GDM1 (cell line): ENCODE measurements around the gene TMIGD3.

Experiments used
- DNase-seq: peaks from one replicate; lab custom pipeline; 2025; lab: John Stamatoyannopoulos, UW

Gene TMIGD3

GRCh38 chr1:111507411-111508201 is 4.2 kb upstream of the TMIGD3 start:
- peak; percentile 91 for DNase-seq

- no peak for DNase-seq
Observed at GRCh38 chr1:111506561-111506960, 3.1 kb upstream of the TMIGD3 start.

GRCh38 chr1:111505641-111506119 is 2.2 kb upstream of the TMIGD3 start:
- DNase-seq, result no peak

GRCh38 chr1:111504097-111504496 is 664 bp upstream of the TMIGD3 start:
- no peak for DNase-seq

GRCh38 chr1:111501645-111502044 is 1.8 kb downstream of the TMIGD3 start:
- DNase-seq, result no peak

- no peak for DNase-seq
Observed at GRCh38 chr1:111499026-111499785, 4.2 kb downstream of the TMIGD3 start.

- DNase-seq, result no peak
Observed at GRCh38 chr1:111497592-111497991, 5.8 kb downstream of the TMIGD3 start.

- no peak for DNase-seq
Observed at GRCh38 chr1:111496398-111496797, 7.0 kb downstream of the TMIGD3 start.

GRCh38 chr1:111491070-111491469 is 12.4 kb downstream of the TMIGD3 start:
- DNase-seq, result no peak

- DNase-seq, result no peak
Observed at GRCh38 chr1:111490220-111490619, 13.2 kb downstream of the TMIGD3 start.

GRCh38 chr1:111489604-111490003 is 13.8 kb downstream of the TMIGD3 start:
- DNase-seq, result no peak

- DNase-seq, result no peak
Observed at GRCh38 chr1:111488669-111489068, 14.8 kb downstream of the TMIGD3 start.

GRCh38 chr1:111487133-111487532 is 16.3 kb downstream of the TMIGD3 start:
- no peak for DNase-seq

- DNase-seq, result no peak
Observed at GRCh38 chr1:111486431-111486830, 17.0 kb downstream of the TMIGD3 start.

GRCh38 chr1:111484391-111485026 is 18.9 kb downstream of the TMIGD3 start:
- no peak for DNase-seq

- no peak for DNase-seq
Observed at GRCh38 chr1:111483876-111484275, 19.6 kb downstream of the TMIGD3 start.

GRCh38 chr1:111483166-111483565 is 20.3 kb downstream of the TMIGD3 start:
- DNase-seq, result no peak

- peak; percentile 74 for DNase-seq
Observed at GRCh38 chr1:111481387-111482221, 21.8 kb downstream of the TMIGD3 start.

GRCh38 chr1:111480674-111481073 is 22.8 kb downstream of the TMIGD3 start:
- no peak for DNase-seq

- peak; percentile 36 for DNase-seq
Observed at GRCh38 chr1:111476761-111477309, 26.6 kb downstream of the TMIGD3 start.

GRCh38 chr1:111476214-111476613 is 27.2 kb downstream of the TMIGD3 start:
- DNase-seq, result no peak
